H9 (cell line): ENCODE data around the gene SMYD2. TPM values are rescaled to one million over a fixed set of nuclear protein-coding genes. Genes with fewer than 3 reads are reported as not detected.
A peak's percentile ranks its signal among the peaks of the same experiment; 100 is the strongest.

Experiments
- DNase-seq: peaks from one replicate; pipeline ENCODE4 v3.0.0-alpha.2; 2017
- H2AFZ ChIP-seq: one replicate; pipeline ENCODE4 v1.6.1; 2013; ENCODE audit warnings: mild to moderate bottlenecking, low read length, control low read depth, moderate library complexity
- H2AK5ac ChIP-seq: 2 replicates; pipeline ENCODE4 v1.6.1; 2013; ENCODE audit warnings: low read length, control low read depth, mixed read lengths; ENCODE audit not compliant: insufficient read length
- H2BK120ac ChIP-seq: one replicate; pipeline ENCODE4 v1.6.1; 2013; ENCODE audit warnings: low read depth, mild to moderate bottlenecking, low read length, control low read depth, inconsistent platforms; ENCODE audit not compliant: poor library complexity, severe bottlenecking
- H2BK12ac ChIP-seq: 2 replicates; pipeline ENCODE4 v1.6.1; 2013; ENCODE audit warnings: low read length, control low read depth, mixed read lengths, low read depth; ENCODE audit not compliant: insufficient read length
- H2BK15ac ChIP-seq: 2 replicates; pipeline ENCODE4 v1.6.1; 2013; ENCODE audit warnings: low read depth, low read length, control low read depth
- H2BK20ac ChIP-seq: one replicate; pipeline ENCODE4 v1.6.1; 2013; ENCODE audit warnings: low read depth, mild to moderate bottlenecking, low read length, control low read depth, inconsistent platforms; ENCODE audit not compliant: poor library complexity, severe bottlenecking
- H2BK5ac ChIP-seq: 2 replicates; pipeline ENCODE4 v1.6.1; 2013; ENCODE audit warnings: low read length, control low read depth, mixed read lengths; ENCODE audit not compliant: insufficient read length
- H3K14ac ChIP-seq: 2 replicates; pipeline ENCODE4 v1.6.1; 2013; ENCODE audit warnings: low read length, control low read depth; ENCODE audit not compliant: insufficient read depth
- H3K18ac ChIP-seq: 2 replicates; pipeline ENCODE4 v1.6.1; 2013; ENCODE audit warnings: low read depth, mild to moderate bottlenecking, mixed read lengths, low read length, control low read depth; ENCODE audit not compliant: insufficient read length
- H3K23ac ChIP-seq: 2 replicates; pipeline ENCODE4 v1.6.1; 2013; ENCODE audit warnings: low read length, control low read depth, mixed read lengths, low read depth; ENCODE audit not compliant: insufficient read length
- H3K23me2 ChIP-seq: 2 replicates; pipeline ENCODE4 v1.6.1; 2013; ENCODE audit warnings: low read depth, mild to moderate bottlenecking, mixed read lengths, low read length, control low read depth; ENCODE audit not compliant: insufficient read length, poor library complexity, severe bottlenecking
- H3K27ac ChIP-seq: 2 replicates; pipeline ENCODE4 v1.5.1; 2013; ENCODE audit warnings: low read length, control low read depth, mixed read lengths, low read depth; ENCODE audit not compliant: insufficient read length
- H3K27me3 ChIP-seq: 2 replicates; pipeline ENCODE4 v1.6.1; 2013; ENCODE audit warnings: low read length, control low read depth, inconsistent platforms; ENCODE audit not compliant: insufficient read depth
- H3K4ac ChIP-seq: 2 replicates; pipeline ENCODE4 v1.6.1; 2013; ENCODE audit warnings: low read depth, mild to moderate bottlenecking, control low read depth, inconsistent platforms, low read length, moderate library complexity
- H3K4me1 ChIP-seq: 2 replicates; pipeline ENCODE4 v1.6.1; 2013; ENCODE audit warnings: low read length, control low read depth, inconsistent platforms; ENCODE audit not compliant: insufficient read depth
- H3K4me2 ChIP-seq: 2 replicates; pipeline ENCODE4 v1.6.1; 2013; ENCODE audit warnings: low read length, control low read depth, mixed read lengths; ENCODE audit not compliant: insufficient read length, insufficient read depth
- H3K56ac ChIP-seq: 2 replicates; pipeline ENCODE4 v1.6.1; 2013; ENCODE audit warnings: low read depth, mild to moderate bottlenecking, mixed read lengths, low read length, control low read depth; ENCODE audit not compliant: insufficient read length
- H3K79me1 ChIP-seq: 2 replicates; pipeline ENCODE4 v1.6.1; 2013; ENCODE audit warnings: low read depth, mild to moderate bottlenecking, moderate library complexity, low read length, control low read depth, inconsistent platforms; ENCODE audit not compliant: insufficient read depth, poor library complexity, severe bottlenecking
- H3K79me2 ChIP-seq: 2 replicates; pipeline ENCODE4 v1.6.1; 2013; ENCODE audit warnings: low read length, control low read depth, inconsistent platforms; ENCODE audit not compliant: insufficient read depth
- H3K9ac ChIP-seq: 2 replicates; pipeline ENCODE4 v1.6.1; 2013; ENCODE audit warnings: low read length, control low read depth, mixed read lengths; ENCODE audit not compliant: insufficient read length; ENCODE audit errors: extremely low read depth
- H3K9me3 ChIP-seq: one replicate; pipeline ENCODE4 v1.6.1; 2013; ENCODE audit warnings: low read depth, low read length, inconsistent platforms; ENCODE audit not compliant: control insufficient read depth
- H3T11ph ChIP-seq: one replicate; pipeline ENCODE4 v1.6.1; 2013; ENCODE audit warnings: mild to moderate bottlenecking, low read length, control low read depth, inconsistent platforms
- H4K20me1 ChIP-seq: one replicate; pipeline ENCODE4 v1.6.1; 2013; ENCODE audit not compliant: control insufficient read depth, insufficient read length, insufficient read depth
- H4K5ac ChIP-seq: 2 replicates; pipeline ENCODE4 v1.6.1; 2013; ENCODE audit warnings: low read depth, mild to moderate bottlenecking, mixed read lengths, low read length, control low read depth; ENCODE audit not compliant: insufficient read length
- H4K8ac ChIP-seq: replicated peaks from 2 replicates; pipeline ENCODE4 v1.6.1; 2013; ENCODE audit warnings: low read length, control low read depth, mixed read lengths, low read depth; ENCODE audit not compliant: insufficient read length
- H4K91ac ChIP-seq: 2 replicates; pipeline ENCODE4 v1.6.1; 2013; ENCODE audit warnings: low read depth, mild to moderate bottlenecking, moderate library complexity, mixed read lengths, low read length, control low read depth; ENCODE audit not compliant: insufficient read length
- H3K27ac Mint-ChIP-seq, 3 experiments: 2 replicates in 2 of 3; 3 replicates in 1 of 3; pipeline ENCODE4 v1.8.0; 2020 to 2021; ENCODE audit warnings: mixed read lengths in 3 of 3, mild to moderate bottlenecking in 1 of 3, moderate library complexity in 1 of 3
- H3K27me3 Mint-ChIP-seq: 2 replicates; pipeline ENCODE4 v1.8.0; 2021; ENCODE audit warnings: low read depth, mild to moderate bottlenecking, moderate library complexity, mixed read lengths
- H3K36me3 Mint-ChIP-seq, 3 experiments: 2 replicates in 2 of 3; 3 replicates in 1 of 3; pipeline ENCODE4 v1.8.0; 2020 to 2021; ENCODE audit warnings: low read depth in 3 of 3, mixed read lengths in 3 of 3; ENCODE audit not compliant: insufficient read depth in 1 of 3
- H3K4me1 Mint-ChIP-seq, 2 experiments: 2 replicates each; pipeline ENCODE4 v1.8.0; 2020; ENCODE audit warnings: mixed read lengths in 2 of 2
- H3K4me3 Mint-ChIP-seq, 2 experiments: 2 replicates in 1 of 2; 3 replicates in 1 of 2; pipeline ENCODE4 v1.8.0; 2020 to 2021; ENCODE audit warnings: mild to moderate bottlenecking in 2 of 2, mixed read lengths in 2 of 2, moderate library complexity in 1 of 2
- H3K9me3 Mint-ChIP-seq, 2 experiments: 2 replicates in 1 of 2; 3 replicates in 1 of 2; pipeline ENCODE4 v1.8.0; 2020; ENCODE audit warnings: mild to moderate bottlenecking in 2 of 2, mixed read lengths in 2 of 2, moderate library complexity in 1 of 2
- CTCF ChIP-seq: fragments of 200-600 bp; sonication (generic); conservative IDR thresholded peaks from 3 replicates; pipeline ENCODE4 v1.8.0; 2021; ENCODE audit warnings: antibody characterized with exemption, mild to moderate bottlenecking
- WGBS: extraction: QIAGEN DNeasy Blood & Tissue Kit; methylation state at CpG from one replicate; pipeline ENCODE4 v1.1.7; 2013; ENCODE audit warnings: missing lambda C conversion rate, low lambda C conversion rate, mixed read lengths; ENCODE audit not compliant: insufficient read length; ENCODE audit errors: extremely low coverage; 5-methylcytosine and 5-hydroxymethylcytosine counted together
- total RNA-seq: library from RNA; stranded (reverse); gene quantifications from 2 replicates; pipeline ENCODE4 v1.2.1, GENCODE V29; 2021

The SMYD2 gene
- total RNA-seq, 1 experiment from 2014 or later = 10.9 TPM

- Mint-ChIP-seq H3K4me1 (peaks cover 12 to 13% of the 10 kb centered on the region in 2 experiments), H3K27me3 (peaks cover 1% of the 10 kb centered on the region; the same call in 1 of the 2 replicates), H3K27ac (peak overlapping the region in 1 of 3 experiments; percentile 68; a peak in 2 of 7 replicates), H3K36me3 (no peaks in the 10 kb centered on the region; a peak in 1 of 7 replicates), H3K4me3 (no peak overlapping the region), H3K9me3 (no peaks in the 10 kb centered on the region)
- H3K27me3 ChIP-seq = no peaks in the 10 kb centered on the region; the same call in 1 of the 2 replicates
- peak; percentile 94 for TF ChIP-seq CTCF
- no peak overlapping the region for H4K8ac ChIP-seq
- no peak overlapping the region for H3K14ac ChIP-seq
- no peaks in the 10 kb centered on the region for H4K20me1 ChIP-seq
- no peak overlapping the region for H2BK20ac ChIP-seq
- no peaks in the 10 kb centered on the region for H3K79me1 ChIP-seq
- no peak overlapping the region for H4K5ac ChIP-seq
- no peaks in the 10 kb centered on the region for H3K4me1 ChIP-seq
- no peak overlapping the region for H2AK5ac ChIP-seq
- no peaks in the 10 kb centered on the region for H3K23me2 ChIP-seq
- no peak overlapping the region for H2AFZ ChIP-seq
- no peak overlapping the region for H3T11ph ChIP-seq
- H2BK5ac ChIP-seq = no peak overlapping the region
- no peak overlapping the region for H3K9ac ChIP-seq
- H3K4me2 ChIP-seq = no peak overlapping the region
- peak; percentile 86 for DNase-seq
- H2BK12ac ChIP-seq = no peak overlapping the region
- no peaks in the 10 kb centered on the region for H3K9me3 ChIP-seq
- H3K23ac ChIP-seq = no peak overlapping the region
- no peak overlapping the region for H2BK120ac ChIP-seq
- no peak overlapping the region for H3K18ac ChIP-seq
- no peak overlapping the region for H4K91ac ChIP-seq
- H3K56ac ChIP-seq = no peak overlapping the region
- no peak overlapping the region for H3K27ac ChIP-seq
- H2BK15ac ChIP-seq = no peak overlapping the region
- H3K4ac ChIP-seq = no peak overlapping the region
- H3K79me2 ChIP-seq = no peaks in the 10 kb centered on the region
- no CpG with 5 or more reads among the region's 11 CpGs for WGBS
These were observed 48.0 kb downstream of the SMYD2 start for GRCh38 chr1:214328770-214329469.
